Measurements from ENCODE around the gene PRR16.
"Not testable (repeated sequence)": the region's sequence is repeated elsewhere in the genome, so short reads cannot be mapped to it uniquely, and the experiment has no call there.

- not testable (repeated sequence) for TF ChIP-seq CTCF, POLR2A (IDR thresholded peaks at IDR 0.05)
Measured at GRCh38 chr5:120697670-120698327, 233.7 kb downstream of the PRR16 start.

Measured in sigmoid colon (tissue), 3 donors.